ENCODE measurements around the gene GRAP. TPM values are rescaled to one million over a fixed set of nuclear protein-coding genes. Genes with fewer than 3 reads are reported as not detected.

GRAP gene
- total RNA-seq, 2 experiments from 2014 or later = 15.4 to 16.1 TPM

DNA sequence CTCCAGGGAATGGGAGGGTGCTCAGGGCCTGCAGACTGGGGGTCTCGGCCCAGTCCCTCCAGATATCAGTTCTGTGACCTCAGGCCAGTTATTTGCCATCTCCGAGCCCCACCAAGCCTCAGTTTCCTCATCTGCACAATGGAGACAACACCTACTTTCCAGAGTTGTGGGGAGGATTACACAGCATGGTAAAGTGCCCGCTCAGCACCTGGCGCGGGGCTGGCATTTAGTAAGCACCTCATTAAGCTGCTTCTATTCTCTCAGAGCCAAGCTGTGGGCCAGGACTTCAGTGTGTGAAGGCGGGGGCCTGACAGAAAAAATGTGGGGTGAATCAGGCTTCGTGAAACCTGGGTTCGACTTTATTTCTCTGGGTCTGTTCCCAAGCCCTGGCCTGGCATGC lies 47.4 kb downstream of the GRAP start:
- Mint-ChIP-seq H3K4me1 (peaks cover 27% of the 10 kb centered on the region), H3K27me3 (no peaks in the 10 kb centered on the region), H3K36me3 (ENCODE audit: low read depth) (peaks cover 23% of the 10 kb centered on the region), H3K27ac (no peak overlapping the region), H3K9me3 (peaks cover 15% of the 10 kb centered on the region), H3K4me3 (no peak overlapping the region)
- no peak for DNase-seq
- POLR2A ChIA-PET = no interaction called here
- CTCF ChIA-PET = no interaction called here

DNA sequence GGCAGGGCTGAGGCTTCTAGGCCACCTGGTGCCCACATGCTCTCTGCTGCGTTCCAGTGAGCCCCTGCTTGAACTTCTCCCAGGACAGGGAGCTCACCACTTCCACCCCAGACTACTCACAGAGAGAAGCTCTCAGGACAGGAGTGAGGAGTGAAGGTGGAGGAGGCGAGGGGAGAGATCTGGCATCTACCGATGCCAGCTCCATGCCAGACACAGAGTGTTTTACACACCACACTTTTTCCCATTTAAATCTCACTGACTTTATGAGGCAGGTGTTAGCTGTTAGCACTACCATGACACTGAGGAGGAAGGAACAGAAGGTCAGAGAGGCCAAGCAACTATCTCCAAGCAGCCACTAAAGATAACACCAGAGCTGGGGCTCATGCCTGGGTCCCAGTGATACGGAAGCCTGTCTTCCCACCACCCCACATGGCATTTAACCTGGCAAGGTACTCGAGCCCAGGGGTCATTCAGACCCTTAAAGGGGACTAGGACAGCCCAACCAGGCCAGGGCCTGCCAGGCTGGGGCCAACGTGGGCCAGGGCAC lies 49.0 kb downstream of the GRAP start:
- Mint-ChIP-seq H3K9me3 (peaks cover 15% of the 10 kb centered on the region), H3K27ac (no peak overlapping the region), H3K4me3 (no peak overlapping the region), H3K4me1 (peaks cover 27% of the 10 kb centered on the region), H3K27me3 (no peaks in the 10 kb centered on the region), H3K36me3 (ENCODE audit: low read depth) (peaks cover 28% of the 10 kb centered on the region)
- DNase-seq = no peak
- ChIA-PET CTCF (interaction anchor here (1.2 kb wide), 1 partner anchor 23 kb away, joined by 3 read pairs; no protein-coding TSS in a partner anchor), POLR2A (interaction anchor here (1.1 to 1.4 kb wide), 2 partner anchors 10 to 16 kb away, joined by 3 read pairs; no protein-coding TSS in a partner anchor)

DNA sequence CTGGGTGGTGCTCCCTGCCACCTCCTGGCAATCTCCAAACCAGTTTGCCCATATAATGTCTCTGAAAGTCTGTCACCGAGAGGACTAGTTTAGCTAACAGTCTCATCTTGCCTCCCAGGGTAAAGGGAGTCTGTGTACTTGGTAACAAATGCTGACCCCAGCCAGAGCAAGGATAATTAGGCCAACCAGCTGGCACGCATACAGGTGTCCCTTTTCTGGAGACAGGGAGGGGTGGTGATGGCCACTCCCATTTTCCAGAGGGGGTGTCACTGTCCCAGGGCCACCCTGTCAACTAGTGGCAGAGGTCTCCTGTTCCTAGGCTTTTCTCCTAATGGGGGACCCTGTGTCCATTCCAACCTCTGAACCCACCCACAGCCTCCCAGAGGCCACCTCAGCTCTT lies 50.3 kb downstream of the GRAP start:
- Mint-ChIP-seq H3K4me1 (peaks cover 18% of the 10 kb centered on the region), H3K27me3 (no peaks in the 10 kb centered on the region)
- CTCF ChIA-PET = interaction anchor here (1.2 to 1.4 kb wide), 2 partner anchors 24 to 35 kb away, joined by 3 to 5 read pairs; no protein-coding TSS in a partner anchor

DNA sequence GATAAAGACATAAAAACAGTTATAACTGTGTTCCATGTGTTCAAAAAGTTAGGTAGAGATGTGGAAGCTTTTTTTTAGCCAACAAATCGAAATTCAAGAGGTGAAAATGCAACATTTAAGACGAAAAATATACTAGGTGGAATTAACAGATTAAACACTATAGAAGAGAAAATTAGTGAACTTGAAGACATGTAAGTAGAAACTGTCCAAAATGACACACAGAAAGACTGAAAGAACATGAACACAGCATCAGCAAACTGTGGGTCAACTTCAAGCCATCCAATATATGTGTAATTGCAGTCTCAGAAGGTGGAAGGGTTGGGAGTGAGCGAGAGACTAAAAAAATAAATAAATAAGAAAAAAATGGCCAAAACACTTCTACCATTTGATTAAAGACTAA lies 51.5 kb downstream of the GRAP start:
- peaks cover 28% of the 10 kb centered on the region for H3K36me3 Mint-ChIP-seq (ENCODE audit: low read depth)
- H3K9me3 Mint-ChIP-seq = peaks cover 15% of the 10 kb centered on the region
- no peak for DNase-seq
- no peak overlapping the region for H3K4me3 Mint-ChIP-seq
- POLR2A ChIA-PET = interaction anchor here (0.9 kb wide), 1 partner anchor 20 kb away, joined by 3 read pairs; no protein-coding TSS in a partner anchor
- no peaks in the 10 kb centered on the region for H3K27me3 Mint-ChIP-seq
- no peak overlapping the region for H3K27ac Mint-ChIP-seq
- CTCF ChIA-PET = no interaction called here
- H3K4me1 Mint-ChIP-seq = peaks cover 15% of the 10 kb centered on the region

More for the DNA sequence above, 50.3 kb downstream of the GRAP start:
- H3K9me3 Mint-ChIP-seq = peaks cover 15% of the 10 kb centered on the region
- H3K4me3 Mint-ChIP-seq = no peak overlapping the region
- H3K27ac Mint-ChIP-seq = no peak overlapping the region
- peaks cover 28% of the 10 kb centered on the region for H3K36me3 Mint-ChIP-seq (ENCODE audit: low read depth)
- POLR2A ChIA-PET = no interaction called here
- DNase-seq = no peak

DNA sequence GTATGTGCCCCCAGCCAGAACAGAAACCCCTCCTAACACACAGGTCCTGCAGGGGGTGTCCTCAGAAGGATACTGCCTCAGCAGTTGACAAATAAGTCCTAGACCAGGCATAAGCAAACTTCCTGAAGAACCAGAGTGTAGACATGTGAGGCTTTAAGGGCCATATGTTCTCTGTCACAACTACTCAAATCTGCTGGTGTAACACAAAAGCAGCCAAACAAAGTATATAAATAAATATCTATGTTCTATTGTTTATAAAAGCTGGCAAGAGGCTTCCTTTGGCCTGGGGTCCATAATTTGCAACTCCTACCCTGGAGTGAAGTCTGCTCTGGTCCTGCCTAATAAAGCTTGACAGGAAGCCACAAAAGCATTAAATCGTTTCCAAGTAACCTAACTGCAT lies 52.1 kb downstream of the GRAP start:
- Mint-ChIP-seq H3K27ac (no peak overlapping the region), H3K36me3 (ENCODE audit: low read depth) (peaks cover 28% of the 10 kb centered on the region), H3K4me1 (peaks cover 15% of the 10 kb centered on the region), H3K4me3 (no peak overlapping the region), H3K27me3 (no peaks in the 10 kb centered on the region), H3K9me3 (peaks cover 15% of the 10 kb centered on the region)
- CTCF ChIA-PET = no interaction called here
- POLR2A ChIA-PET = interaction anchor here (0.9 kb wide), 1 partner anchor 21 kb away, joined by 3 read pairs; no protein-coding TSS in a partner anchor
- DNase-seq = no peak

DNA sequence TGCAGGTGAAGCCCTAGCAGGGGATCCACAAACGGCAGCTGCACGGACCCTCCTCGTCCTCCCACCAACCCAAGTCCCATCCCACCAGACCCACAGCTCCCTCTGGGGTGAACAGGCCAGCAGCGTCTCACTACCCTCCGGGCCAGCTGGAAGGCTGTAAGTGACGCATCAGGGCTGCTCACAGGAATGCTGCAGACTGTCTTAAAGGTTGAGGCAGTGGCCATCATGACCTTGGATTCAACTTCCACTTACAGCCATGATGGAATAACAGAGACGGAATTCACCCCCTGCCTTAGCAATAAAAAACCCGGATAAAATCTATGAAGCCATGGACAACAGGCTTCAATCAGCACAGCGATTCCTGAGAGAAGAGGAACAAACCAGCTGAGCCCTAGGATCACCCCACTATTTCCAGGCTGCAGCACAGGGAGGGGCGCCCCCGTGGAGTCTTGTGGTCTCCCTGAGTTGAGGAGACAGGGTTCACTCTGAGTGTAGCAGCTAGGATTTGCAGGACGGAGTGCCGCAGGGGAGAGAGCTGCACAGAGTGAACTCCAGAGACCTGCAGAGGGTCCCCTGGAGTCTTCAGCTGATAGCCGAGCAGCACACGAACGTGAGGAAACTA lies 52.7 kb downstream of the GRAP start:
- peaks cover 28% of the 10 kb centered on the region for H3K36me3 Mint-ChIP-seq (ENCODE audit: low read depth)
- H3K9me3 Mint-ChIP-seq = peaks cover 15% of the 10 kb centered on the region
- ChIA-PET POLR2A (interaction anchor here (3.6 kb wide), 1 partner anchor 9 kb away, joined by 19 read pairs; the partner anchor contains the start of gene FAM83G), CTCF (no interaction called here)
- H3K27me3 Mint-ChIP-seq = no peaks in the 10 kb centered on the region
- no peak for DNase-seq
- H3K27ac Mint-ChIP-seq = no peak overlapping the region
- H3K4me1 Mint-ChIP-seq = peaks cover 15% of the 10 kb centered on the region
- H3K4me3 Mint-ChIP-seq = no peak overlapping the region

DNA sequence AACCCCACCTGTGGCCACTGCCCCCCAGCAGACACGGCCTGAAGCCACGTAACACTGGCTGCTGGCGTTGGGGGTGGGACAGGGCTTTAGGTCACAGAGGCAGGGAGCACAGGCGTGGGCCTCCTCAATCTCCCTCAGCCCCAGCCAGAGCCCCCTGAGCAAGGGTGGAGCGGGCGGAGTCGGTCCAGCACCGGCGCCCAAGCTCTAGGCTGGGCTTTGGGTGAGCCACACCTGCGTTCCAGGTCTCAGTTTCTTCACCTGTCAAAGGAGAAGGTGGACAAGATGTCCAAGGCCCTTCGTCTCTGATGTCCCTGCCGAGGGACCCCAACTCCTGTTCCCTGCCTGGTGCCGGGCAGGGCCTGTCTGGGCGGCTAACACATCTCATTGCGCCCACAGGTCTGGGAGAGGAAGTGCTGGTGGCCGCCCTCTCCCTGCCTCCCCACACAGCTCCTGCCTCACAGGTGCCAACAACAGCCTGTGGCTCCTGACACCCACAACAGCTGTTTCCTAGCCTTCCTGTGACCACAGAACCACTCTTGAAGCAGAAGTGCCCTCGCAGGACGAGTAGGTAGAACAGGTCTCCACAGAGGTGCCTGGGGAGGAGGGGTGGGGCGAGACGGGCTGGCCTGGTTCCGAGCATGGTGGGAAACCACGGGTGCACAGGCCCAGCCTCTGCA lies 54.2 kb downstream of the GRAP start:
- Mint-ChIP-seq H3K36me3 (ENCODE audit: low read depth) (peaks cover 29% of the 10 kb centered on the region), H3K27me3 (no peaks in the 10 kb centered on the region), H3K4me1 (peaks cover 15% of the 10 kb centered on the region), H3K9me3 (peaks cover 15% of the 10 kb centered on the region), H3K4me3 (no peak overlapping the region), H3K27ac (no peak overlapping the region)
- POLR2A ChIA-PET = interaction anchor here (1.1 to 3.6 kb wide), 2 partner anchors 10 to 92 kb away, joined by 3 to 19 read pairs; partner anchors contain the start of gene FAM83G
- CTCF ChIA-PET = interaction anchor here (1.2 kb wide), 1 partner anchor 31 kb away, joined by 3 read pairs; no protein-coding TSS in a partner anchor
- DNase-seq = peak; percentile 50

DNA sequence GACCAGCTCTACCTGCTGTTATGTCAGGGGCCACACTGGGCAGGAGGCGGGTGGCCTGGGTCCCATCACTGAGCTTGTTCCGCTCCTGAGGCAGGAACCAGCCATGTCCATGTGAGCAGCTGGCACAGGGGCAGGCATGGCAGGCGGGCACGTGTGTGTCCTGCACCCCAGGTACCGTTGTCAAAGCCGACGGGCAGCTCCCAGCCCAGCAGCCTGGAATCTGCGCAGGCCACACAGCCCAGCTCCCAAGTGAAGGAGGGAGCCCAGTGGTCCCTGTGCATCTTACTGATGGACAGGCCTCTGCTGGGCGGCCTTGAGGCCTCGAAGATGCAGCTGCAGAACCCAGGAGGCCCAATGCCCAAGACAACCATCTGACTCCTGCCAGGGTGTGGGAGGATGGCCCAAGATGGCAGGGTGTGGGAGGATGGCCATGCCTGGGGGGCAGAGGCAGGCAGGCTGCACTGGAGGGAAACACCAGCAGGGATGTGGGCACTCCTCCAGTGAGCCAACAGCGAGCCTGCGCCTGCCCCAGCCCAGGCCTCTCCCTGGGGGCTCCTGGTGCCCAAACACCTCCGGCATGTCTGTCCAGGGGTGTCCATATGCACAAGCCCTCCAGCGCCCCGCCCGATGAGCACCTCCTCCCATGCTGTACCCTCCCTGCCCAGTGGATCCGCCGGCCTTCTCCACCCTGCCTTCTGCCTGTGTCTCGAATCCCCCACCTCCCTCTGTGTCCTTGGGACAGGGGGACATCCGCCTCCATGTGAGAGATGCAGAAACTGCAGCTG lies 55.0 kb downstream of the GRAP start:
- H3K27ac Mint-ChIP-seq = no peak overlapping the region
- POLR2A ChIA-PET = interaction anchor here (1.1 to 3.6 kb wide), 2 partner anchors 11 to 91 kb away, joined by 3 to 19 read pairs; partner anchors contain the start of gene FAM83G
- H3K4me3 Mint-ChIP-seq = no peak overlapping the region
- peaks cover 13% of the 10 kb centered on the region for H3K9me3 Mint-ChIP-seq
- DNase-seq = no peak
- CTCF ChIA-PET = interaction anchor here (1.2 kb wide), 1 partner anchor 31 kb away, joined by 3 read pairs; no protein-coding TSS in a partner anchor
- H3K4me1 Mint-ChIP-seq = peaks cover 15% of the 10 kb centered on the region
- H3K27me3 Mint-ChIP-seq = no peaks in the 10 kb centered on the region
- peaks cover 24% of the 10 kb centered on the region for H3K36me3 Mint-ChIP-seq (ENCODE audit: low read depth)

DNA sequence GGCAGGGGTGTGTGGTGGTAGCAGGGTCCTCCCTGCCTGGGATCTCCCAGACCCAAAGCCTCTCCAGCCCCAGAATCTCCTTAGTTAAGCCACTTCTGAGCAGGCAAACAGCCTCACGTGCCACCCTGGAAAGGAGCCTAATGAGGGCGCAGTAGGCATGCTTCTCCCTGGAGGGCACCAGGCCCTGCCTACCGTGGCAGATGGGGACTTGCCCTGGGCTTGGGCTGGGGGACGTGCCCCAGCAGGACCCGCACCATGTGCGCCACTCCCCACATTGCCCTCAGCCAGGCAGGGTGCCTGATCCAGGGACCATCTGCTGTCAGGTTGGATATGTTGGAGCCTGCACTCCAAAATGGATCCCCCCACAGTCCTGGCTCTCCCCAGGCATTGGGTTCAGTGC lies 56.4 kb downstream of the GRAP start:
- POLR2A ChIA-PET = interaction anchor here (0.5 to 3.6 kb wide), 2 partner anchors 13 to 112 kb away, joined by 3 to 19 read pairs; partner anchors contain the start of gene FAM83G
- H3K27me3 Mint-ChIP-seq = no peaks in the 10 kb centered on the region
- H3K4me3 Mint-ChIP-seq = no peak overlapping the region
- no peak for DNase-seq
- no peak overlapping the region for H3K27ac Mint-ChIP-seq
- H3K4me1 Mint-ChIP-seq = peaks cover 15% of the 10 kb centered on the region
- H3K9me3 Mint-ChIP-seq = peaks cover 6% of the 10 kb centered on the region
- H3K36me3 Mint-ChIP-seq (ENCODE audit: low read depth) = peaks cover 15% of the 10 kb centered on the region
- CTCF ChIA-PET = interaction anchor here (0.7 kb wide), 1 partner anchor 29 kb away, joined by 3 read pairs; no protein-coding TSS in a partner anchor

DNA sequence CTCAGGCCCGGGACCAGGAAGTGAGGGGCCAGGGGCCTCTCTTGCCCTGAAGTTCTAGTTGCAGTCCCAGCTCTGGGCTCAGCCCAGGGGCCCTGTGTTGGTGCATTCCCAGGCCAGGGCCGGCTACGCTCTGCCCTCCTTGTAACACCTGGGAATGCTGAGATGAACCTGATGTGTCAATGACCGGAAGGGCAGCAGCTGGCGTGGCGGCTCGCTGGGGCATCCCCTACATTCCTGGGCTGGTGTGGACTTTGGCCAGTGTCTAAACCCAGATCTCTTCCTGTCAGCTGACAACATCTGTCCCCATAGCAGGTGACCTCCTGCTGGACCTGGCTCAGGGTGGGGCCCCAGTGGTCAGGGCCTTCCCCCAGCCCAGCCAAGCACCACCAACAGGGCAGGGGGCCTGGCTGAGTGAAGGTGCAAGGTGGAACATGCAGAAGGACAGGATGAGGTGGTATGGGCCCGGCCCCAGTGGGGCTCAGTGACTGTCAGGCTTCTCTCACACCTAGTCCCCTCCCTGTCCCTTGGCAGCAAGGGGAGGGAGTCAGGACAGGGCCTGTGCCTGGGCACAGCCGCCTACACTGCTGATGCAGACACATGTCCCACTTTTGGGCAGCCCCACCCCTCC lies 58.1 kb downstream of the GRAP start:
- DNase-seq = no peak
- ChIA-PET CTCF (no interaction called here), POLR2A (no interaction called here)
- Mint-ChIP-seq H3K9me3 (no peaks in the 10 kb centered on the region), H3K27ac (no peak overlapping the region), H3K27me3 (no peaks in the 10 kb centered on the region), H3K36me3 (ENCODE audit: low read depth) (peaks cover 6% of the 10 kb centered on the region), H3K4me1 (peaks cover 13% of the 10 kb centered on the region), H3K4me3 (no peak overlapping the region)

DNA sequence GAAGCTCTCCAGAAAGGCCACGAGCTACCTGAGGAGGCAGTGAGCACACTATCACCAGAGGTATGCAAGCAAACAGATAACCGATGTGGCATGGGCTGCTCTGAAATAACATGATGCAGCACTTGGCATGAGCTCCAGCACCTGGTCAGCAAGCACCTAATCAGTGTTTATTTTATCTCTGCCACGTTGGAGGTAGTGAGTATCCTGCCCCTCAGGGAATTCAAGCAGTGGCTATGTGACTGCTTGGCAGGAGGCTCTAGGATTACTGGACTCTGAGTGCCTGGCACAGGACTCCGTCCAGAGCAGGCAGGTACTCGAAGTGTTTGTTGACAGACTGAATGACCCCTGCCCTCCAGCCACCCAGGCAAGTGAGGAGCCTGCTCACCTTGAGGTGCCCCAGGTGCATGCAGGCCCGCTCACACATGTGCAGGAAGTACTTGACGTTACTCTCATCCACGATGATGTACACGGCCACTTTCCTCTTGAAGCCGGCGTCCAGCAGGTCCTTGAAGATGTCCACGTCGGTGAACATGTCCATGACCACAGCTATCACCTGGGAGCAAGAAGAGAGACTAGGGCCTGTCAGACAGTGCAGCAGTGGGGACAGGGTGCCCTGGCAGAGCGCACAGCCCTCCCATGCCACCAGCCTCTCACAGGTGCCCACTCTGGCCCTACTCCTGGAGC lies 58.8 kb downstream of the GRAP start:
- Mint-ChIP-seq H3K36me3 (ENCODE audit: low read depth) (peaks cover 3% of the 10 kb centered on the region), H3K4me3 (no peak overlapping the region), H3K4me1 (peaks cover 6% of the 10 kb centered on the region), H3K27me3 (no peaks in the 10 kb centered on the region), H3K27ac (no peak overlapping the region), H3K9me3 (no peaks in the 10 kb centered on the region)
- ChIA-PET CTCF (no interaction called here), POLR2A (interaction anchor here (1.0 kb wide), 1 partner anchor 10 kb away, joined by 3 read pairs; no protein-coding TSS in a partner anchor)
- DNase-seq = no peak

DNA sequence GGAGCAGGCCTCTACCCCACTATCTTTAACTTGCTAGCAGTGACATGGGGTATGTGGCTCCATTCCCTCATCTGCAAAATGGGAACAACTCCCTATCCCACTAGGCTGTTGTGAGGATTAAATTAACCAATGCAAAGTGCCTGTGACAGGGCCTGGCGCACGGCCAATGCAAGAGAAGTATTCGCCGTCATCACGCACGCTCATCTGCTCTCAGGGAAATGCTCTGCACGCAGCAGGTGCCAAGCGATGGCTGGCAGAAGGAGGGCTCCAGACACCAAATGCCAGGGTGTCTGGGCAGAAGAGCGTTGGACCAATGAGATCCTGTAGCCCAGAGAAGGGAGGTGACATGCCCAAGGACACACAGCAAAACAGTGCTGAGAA lies 59.5 kb downstream of the GRAP start:
- DNase-seq = no peak
- no peak overlapping the region for H3K27ac Mint-ChIP-seq
- H3K27me3 Mint-ChIP-seq = no peaks in the 10 kb centered on the region
- CTCF ChIA-PET = no interaction called here
- H3K4me1 Mint-ChIP-seq = no peaks in the 10 kb centered on the region
- H3K4me3 Mint-ChIP-seq = no peak overlapping the region
- POLR2A ChIA-PET = interaction anchor here (1.0 kb wide), 1 partner anchor 10 kb away, joined by 3 read pairs; no protein-coding TSS in a partner anchor
- H3K9me3 Mint-ChIP-seq = no peaks in the 10 kb centered on the region
- peaks cover 3% of the 10 kb centered on the region for H3K36me3 Mint-ChIP-seq (ENCODE audit: low read depth)
